AG04449 (cell line): ENCODE data around the gene PAOX.
"Not testable (repeated sequence)": the region's sequence is repeated elsewhere in the genome, so short reads cannot be mapped to it uniquely, and the experiment has no call there.

Experiments
- CTCF ChIA-PET: fragments of 350-600 bp; formaldehyde crosslinking; extraction: SDS; loops from one replicate; lab custom pipeline; 2021; ENCODE audit warnings: antibody characterized with exemption; lab: Yijun Ruan, JAX
- POLR2A ChIA-PET: fragments of 400-600, 350-600 bp; formaldehyde crosslinking; extraction: SDS; loops from one replicate; lab custom pipeline; 2020; ENCODE audit warnings: antibody characterized with exemption, inconsistent platforms; lab: Yijun Ruan, JAX
- DNase-seq: peaks from one replicate; pipeline ENCODE4 v3.0.0-alpha.2; 2010; ENCODE audit warnings: low read depth, low spot score
- H3K4me3 ChIP-seq: 2 replicates; pipeline ENCODE4 v1.5.1; 2011; ENCODE audit warnings: low read depth, mild to moderate bottlenecking, control low read depth, low read length
- CTCF ChIP-seq: IDR thresholded peaks from one replicate; pipeline ENCODE4 v1.5.1; 2011; ENCODE audit warnings: mild to moderate bottlenecking, moderate library complexity, low read length, control low read depth, inconsistent platforms; ENCODE audit not compliant: insufficient read depth; ENCODE audit errors: missing control alignments

The PAOX gene

GRCh38 chr10:133364645-133365431, 14.2 kb upstream of the PAOX start:
- no peak for DNase-seq
- ChIA-PET CTCF (interaction anchor here (6.7 kb wide), 1 partner anchor 35 kb away, joined by 24 read pairs; no protein-coding TSS in a partner anchor), POLR2A (no interaction called here)
- no peak overlapping the region for H3K4me3 ChIP-seq
- no peak for TF ChIP-seq CTCF

GRCh38 chr10:133365461-133366129, 13.5 kb upstream of the PAOX start:
- no peak overlapping the region for H3K4me3 ChIP-seq
- TF ChIP-seq CTCF, result no peak
- POLR2A ChIA-PET, result no interaction called here
- CTCF ChIA-PET, result no interaction called here
- no peak for DNase-seq

GRCh38 chr10:133366130-133366478, 13.0 kb upstream of the PAOX start:
- DNase-seq, result no peak
- POLR2A ChIA-PET, result no interaction called here
- no peak overlapping the region for H3K4me3 ChIP-seq
- CTCF ChIA-PET, result no interaction called here
- TF ChIP-seq CTCF, result no peak

GRCh38 chr10:133366751-133367150, 12.3 kb upstream of the PAOX start:
- no peak for DNase-seq
- ChIA-PET CTCF (no interaction called here), POLR2A (no interaction called here)
- no peak for TF ChIP-seq CTCF
- no peak overlapping the region for H3K4me3 ChIP-seq

GRCh38 chr10:133367461-133367860, 11.6 kb upstream of the PAOX start:
- DNase-seq, POLR2A ChIA-PET, CTCF ChIA-PET, H3K4me3 ChIP-seq: not testable (repeated sequence)

GRCh38 chr10:133368153-133368552, 10.9 kb upstream of the PAOX start:
- POLR2A ChIA-PET, result interaction anchor here (1.3 kb wide), 1 partner anchor 9 kb away, joined by 4 read pairs; no protein-coding TSS in a partner anchor
- H3K4me3 ChIP-seq, result no peak overlapping the region
- DNase-seq, result no peak
- TF ChIP-seq CTCF, result no peak
- CTCF ChIA-PET, result interaction anchor here (0.8 kb wide), 1 partner anchor 39 kb away, joined by 3 read pairs; no protein-coding TSS in a partner anchor
